HG03108 (cell line): Measurements from ENCODE around the gene ORAI2.
"Not testable (repeated sequence)": the region's sequence is repeated elsewhere in the genome, so short reads cannot be mapped to it uniquely, and the experiment has no call there.

Source experiments
- ATAC-seq: cut with Tn5 transposase; IDR thresholded peaks from one replicate; pipeline ENCODE4 v1.9.1; 2021; ENCODE audit warnings: moderate library complexity; ENCODE audit not compliant: unreplicated experiment

ORAI2 gene

GRCh38 chr7:102494473-102495149, 61.2 kb downstream of the ORAI2 start:
- ATAC-seq: peak; percentile 64

- ATAC-seq: not testable (repeated sequence)
Observed at GRCh38 chr7:102496861-102497260, 63.5 kb downstream of the ORAI2 start.

GRCh38 chr7:102497308-102497707, 63.9 kb downstream of the ORAI2 start:
- not testable (repeated sequence) for ATAC-seq

- ATAC-seq: not testable (repeated sequence)
Observed at GRCh38 chr7:102498321-102498720, 64.9 kb downstream of the ORAI2 start.

- ATAC-seq: not testable (repeated sequence)
Observed at GRCh38 chr7:102503141-102503540, 69.8 kb downstream of the ORAI2 start.

GRCh38 chr7:102505298-102506185, 72.2 kb downstream of the ORAI2 start:
- ATAC-seq: not testable (repeated sequence)
